Right cardiac atrium (tissue), 5 donors: ENCODE measurements around the gene POP5. TPM values are rescaled to one million over a fixed set of nuclear protein-coding genes. Genes with fewer than 3 reads are reported as not detected.
A peak's percentile ranks its signal among the peaks of the same experiment; 100 is the strongest.
"Not testable (repeated sequence)": the region's sequence is repeated elsewhere in the genome, so short reads cannot be mapped to it uniquely, and the experiment has no call there.

Experiments
- ATAC-seq, 2 donors: fragments of 200-7000 bp; cut with Tn5 transposase; one replicate each; pipeline versions ENCODE4 v1.8.0 to v1.9.1; 2020; ENCODE audit warnings: moderate library complexity in 2 of 2, mild to moderate bottlenecking in 1 of 2
- DNase-seq, 3 donors: peaks; one replicate each; pipeline ENCODE4 v3.0.0-alpha.2; 2020
- H3K27ac ChIP-seq: one replicate; pipeline ENCODE4 v1.5.1; 2013; ENCODE audit warnings: mild to moderate bottlenecking, low read length, control low read depth, moderate library complexity
- H3K27me3 ChIP-seq: one replicate; pipeline ENCODE4 v1.6.1; 2013; ENCODE audit not compliant: control insufficient read depth, insufficient read depth
- H3K4me1 ChIP-seq: one replicate; pipeline ENCODE4 v1.6.1; 2013; ENCODE audit warnings: low read length; ENCODE audit not compliant: control insufficient read depth, insufficient read depth
- H3K4me3 ChIP-seq: one replicate; pipeline ENCODE4 v1.5.1; 2013; ENCODE audit warnings: low read length, control low read depth
- H3K9me3 ChIP-seq: one replicate; pipeline ENCODE4 v1.6.1; 2013; ENCODE audit warnings: low read length; ENCODE audit not compliant: control insufficient read depth
- WGBS: extraction: QIAGEN DNeasy Blood & Tissue Kit; methylation state at CpG from one replicate; pipeline ENCODE4 v1.1.7; 2013; 5-methylcytosine and 5-hydroxymethylcytosine counted together
- intact Hi-C, 4 donors: fragments of 100-400 bp; cut with DNase I; formaldehyde crosslinking; loops; one replicate each; pipeline versions ENCODE4 v1.11.0 to v1.14.0; 2022 to 2023
- polyA plus RNA-seq: library from polyadenylated mRNA; stranded (reverse); fragments of 200-250 nt; gene quantifications from one replicate; pipeline ENCODE4 v1.2.3, GENCODE V29; 2013
- total RNA-seq, 4 donors: library from RNA; stranded (reverse); fragmentation: NEBNext Ultra II Directional; extraction: Animal tissue kit (Norgen Biotek cat#: 25700); gene quantifications; one replicate each; pipeline ENCODE4 v1.2.1, GENCODE V29; 2021
- donor health status: healthy with polysubstance abuse.
- donor health status: DM: no; HTN: yes; CAD: no.
- donor health status: DM: no; HTN: no; CAD: no.
- donor health status: DM: no; HTN: yes; CAD: no; lungs with severe emphysema.
- donor health status: DM: yes; HTN: yes; CAD: no.

POP5 gene
- total and polyA plus RNA-seq, 5 donors, result 31.4 to 54.1 (median 45.0) TPM

DNA sequence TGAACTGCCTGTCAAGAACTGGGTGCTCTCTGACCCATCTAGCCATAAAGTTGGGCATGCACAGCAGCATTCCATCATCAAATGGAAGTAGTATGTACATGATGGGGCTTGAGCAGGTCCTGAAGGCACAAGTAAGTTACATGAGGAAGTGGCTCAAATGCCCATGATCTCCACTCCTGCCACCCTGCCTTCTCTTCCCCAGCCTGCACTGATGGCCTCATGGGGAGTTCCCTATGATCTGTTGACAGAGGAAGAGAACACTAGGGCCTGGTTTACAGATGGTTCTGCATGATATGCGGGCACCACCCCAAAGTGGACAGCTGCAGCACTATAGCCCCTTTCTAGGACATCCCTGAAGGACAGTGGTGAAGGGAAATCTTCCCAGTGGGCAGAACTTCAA is 30.3 kb upstream of the POP5 start:
- 74% methylated on average over 1 of the region's 1 CpG for WGBS
- ATAC-seq, H3K27me3 ChIP-seq, H3K4me3 ChIP-seq, H3K9me3 ChIP-seq, H3K27ac ChIP-seq, DNase-seq, intact Hi-C loops, H3K4me1 ChIP-seq: not testable (repeated sequence)

DNA sequence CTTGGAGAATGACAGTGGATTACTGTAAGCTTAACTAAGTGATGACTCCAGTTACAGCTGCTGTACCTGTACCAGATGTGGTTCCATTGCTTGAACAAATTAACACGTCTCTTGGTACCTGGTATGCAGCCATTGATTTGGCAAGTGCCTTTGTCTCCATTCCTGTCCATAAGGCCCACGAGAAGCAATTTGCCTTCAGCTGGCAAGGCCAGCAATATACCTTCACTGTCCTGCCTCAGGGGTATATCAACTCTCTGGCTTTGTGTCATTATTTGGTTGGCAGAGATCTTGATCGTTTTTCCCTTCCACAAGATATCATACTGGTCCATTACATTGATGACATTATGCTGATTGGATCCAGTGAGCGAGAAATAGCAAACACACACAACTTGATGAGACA is 29.4 kb upstream of the POP5 start:
- WGBS, result 68% methylated on average over 4 of the region's 4 CpGs
- no peaks in the 10 kb centered on the region for H3K27me3 ChIP-seq
- no peak overlapping the region for H3K4me3 ChIP-seq
- no peaks in the 10 kb centered on the region for H3K4me1 ChIP-seq
- intact Hi-C loops, result no loop called here
- no peak overlapping the region for H3K27ac ChIP-seq
- no peaks in the 10 kb centered on the region for H3K9me3 ChIP-seq
- DNase-seq (no peak), ATAC-seq (no peak)

DNA sequence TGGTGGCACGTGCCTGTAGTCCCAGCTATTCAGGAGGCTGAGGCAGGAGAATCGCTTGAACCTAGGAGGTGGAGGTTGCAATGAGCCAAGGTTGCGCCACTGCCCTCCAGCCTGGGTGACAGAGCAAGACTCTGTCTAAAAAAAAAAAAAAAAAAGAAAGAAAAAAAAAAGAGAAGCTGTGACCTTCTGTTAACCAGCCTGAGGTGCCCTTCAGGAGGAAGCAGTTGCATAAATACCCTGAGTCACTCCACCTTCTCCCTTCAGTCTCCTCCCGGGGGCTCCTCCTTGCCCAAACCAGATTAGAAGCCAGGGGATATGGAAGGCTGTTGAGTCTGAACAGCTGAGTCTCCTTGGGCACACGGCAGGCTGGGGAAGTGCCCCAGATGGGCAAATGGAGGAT is 21.2 kb upstream of the POP5 start:
- not testable (repeated sequence) for H3K27ac ChIP-seq, DNase-seq, ATAC-seq

DNA sequence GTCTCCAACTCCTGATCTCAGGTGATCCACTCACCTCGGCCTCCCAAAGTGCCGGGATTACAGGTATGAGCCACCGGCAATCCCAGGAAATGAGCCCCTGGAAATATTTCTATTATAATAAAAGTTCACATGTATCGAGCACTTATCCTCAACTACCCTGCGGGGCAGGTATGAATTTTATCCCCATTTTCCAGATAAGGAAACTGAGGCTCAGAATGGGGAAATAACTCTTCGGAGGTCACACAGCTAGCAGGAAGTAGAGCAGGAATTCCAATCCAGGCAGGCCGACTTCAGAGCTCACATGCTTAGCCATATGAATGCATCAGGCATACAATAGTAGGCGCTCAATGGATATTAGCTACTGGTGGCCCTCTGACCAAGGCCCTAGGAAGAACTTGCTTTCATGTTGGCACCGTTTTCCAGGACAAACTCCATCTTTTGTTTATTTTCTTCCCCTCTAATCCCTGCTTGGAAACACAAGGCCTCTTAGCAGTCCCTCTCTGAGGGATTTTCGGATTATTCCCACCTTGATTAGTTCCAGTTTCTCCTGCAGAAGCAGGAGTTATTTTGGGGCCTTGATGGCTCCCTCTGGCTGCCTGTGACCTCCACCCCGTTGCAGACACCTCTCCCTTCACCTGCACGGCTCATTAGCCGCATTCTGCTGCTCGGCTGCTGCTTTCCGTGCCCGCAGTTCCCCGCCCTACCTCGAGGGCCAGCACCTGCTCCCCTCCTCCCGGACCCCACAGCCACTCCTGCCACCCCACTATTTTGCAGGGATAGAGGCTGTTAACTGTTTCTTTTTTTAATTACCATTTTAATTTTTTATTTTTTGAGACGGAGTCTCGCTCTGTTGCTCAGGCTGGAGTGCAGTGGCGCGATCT is 18.7 kb upstream of the POP5 start:
- no peak for DNase-seq
- H3K27me3 ChIP-seq, result no peaks in the 10 kb centered on the region
- H3K9me3 ChIP-seq, result no peaks in the 10 kb centered on the region
- WGBS, result 76% methylated on average over 23 of the region's 23 CpGs
- ATAC-seq, result no peak
- H3K27ac ChIP-seq, result no peak overlapping the region
- H3K4me3 ChIP-seq, result no peak overlapping the region
- intact Hi-C loops, result loop anchor here in 1 of 4 donors (10.0 kb wide), 1 partner anchor 45 kb away; the partner anchor contains the start of gene CABP1
- no peaks in the 10 kb centered on the region for H3K4me1 ChIP-seq

More for the DNA sequence above, 21.2 kb upstream of the POP5 start:
- intact Hi-C loops, H3K27me3 ChIP-seq, H3K4me3 ChIP-seq, H3K9me3 ChIP-seq, H3K4me1 ChIP-seq: not testable (repeated sequence)
- 65% methylated on average over 5 of the region's 5 CpGs for whole genome bisulfite sequencing

DNA sequence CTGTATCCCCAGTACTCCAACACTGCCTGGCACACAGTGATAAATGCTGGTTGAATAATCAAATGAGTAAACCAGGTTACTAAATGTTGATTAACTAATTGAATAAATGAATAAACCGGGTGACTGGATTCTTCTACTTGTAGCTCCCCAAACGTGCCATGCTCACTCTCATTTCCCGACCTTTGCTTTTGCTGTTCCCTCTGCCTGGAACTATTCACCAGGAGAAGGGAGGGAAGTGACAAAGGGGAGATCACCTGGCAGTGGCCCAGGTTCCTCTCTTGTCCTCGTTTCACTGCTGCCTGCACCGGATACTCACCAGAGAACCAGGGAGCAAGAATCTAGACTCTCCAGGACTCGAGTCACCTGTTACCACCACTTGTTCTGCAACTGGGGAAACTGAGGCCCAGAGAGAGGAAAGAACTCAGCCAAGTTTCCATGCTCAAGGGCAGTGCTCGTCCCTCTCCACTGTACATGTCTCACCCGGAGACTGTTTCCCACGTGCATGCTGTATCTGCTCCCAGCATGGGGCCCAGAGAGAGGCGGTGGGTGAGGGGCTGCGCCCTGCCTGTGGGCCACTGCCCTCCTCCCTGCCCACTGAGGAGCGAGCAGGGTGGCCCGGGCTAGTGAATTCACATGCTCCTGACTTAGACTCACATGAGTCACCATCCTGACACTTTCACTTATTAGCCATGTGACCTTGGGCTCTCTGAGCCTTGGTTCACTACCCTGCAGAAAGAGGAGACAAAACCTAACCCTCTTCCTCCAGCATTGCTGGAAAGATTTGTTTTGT is 17.7 kb upstream of the POP5 start:
- Histone ChIP-seq H3K9me3 (no peaks in the 10 kb centered on the region), H3K4me3 (no peak overlapping the region), H3K27ac (peak overlapping the region; percentile 13), H3K4me1 (no peaks in the 10 kb centered on the region), H3K27me3 (no peaks in the 10 kb centered on the region)
- 40% methylated on average over 13 of the region's 13 CpGs for WGBS
- peak; percentile 77 to 84 for ATAC-seq
- intact Hi-C loops, result loop anchor here in 1 of 4 donors (10.0 kb wide), 1 partner anchor 46 kb away; the partner anchor contains the start of gene CABP1
- DNase-seq, result no peak

DNA sequence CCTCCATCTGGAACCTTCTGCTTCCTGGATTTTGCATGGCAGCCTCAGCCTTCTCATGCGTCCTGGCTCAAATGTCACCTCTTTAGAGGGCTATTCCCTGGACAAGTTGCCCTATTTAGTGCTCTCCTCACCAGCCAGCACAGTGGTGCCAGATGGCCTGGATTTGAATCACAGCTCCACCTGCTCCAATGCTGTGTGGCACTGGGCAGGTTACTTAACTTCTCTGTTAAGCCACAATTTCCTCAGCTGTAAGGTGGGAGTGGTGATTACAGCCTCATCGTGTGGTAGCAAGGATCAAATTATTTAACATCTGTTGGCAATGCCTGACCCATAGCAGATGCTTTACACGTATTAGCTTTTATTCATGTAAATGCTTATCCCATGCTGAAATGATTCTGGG is 16.7 kb upstream of the POP5 start:
- H3K4me3 ChIP-seq, result no peak overlapping the region
- H3K27ac ChIP-seq, result no peak overlapping the region
- H3K4me1 ChIP-seq, result no peaks in the 10 kb centered on the region
- intact Hi-C loops, result loop anchor here in 1 of 4 donors (10.0 kb wide), 1 partner anchor 47 kb away; the partner anchor contains the start of gene CABP1
- DNase-seq (no peak), ATAC-seq (no peak)
- WGBS, result 70% methylated on average over 3 of the region's 3 CpGs
- H3K9me3 ChIP-seq, result no peaks in the 10 kb centered on the region
- no peaks in the 10 kb centered on the region for H3K27me3 ChIP-seq

DNA sequence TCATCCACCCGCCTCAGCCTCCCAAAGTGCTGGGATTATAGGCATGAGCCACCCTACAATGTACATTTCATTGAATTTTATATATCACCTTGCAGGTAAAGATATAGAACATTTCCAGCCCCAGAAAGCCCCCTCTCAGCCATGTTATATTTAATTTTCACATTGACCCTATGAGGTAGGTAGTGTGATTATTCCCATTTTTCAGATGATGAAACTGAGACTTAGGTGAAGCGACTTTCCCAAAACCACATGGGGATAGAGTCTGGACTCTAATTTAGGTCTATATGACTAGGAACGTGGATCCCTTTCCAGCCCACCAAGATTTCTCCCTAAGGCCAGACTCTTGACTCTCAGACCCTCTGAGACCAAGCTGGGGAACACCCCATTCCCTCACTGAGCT is 15.7 kb upstream of the POP5 start:
- 88% methylated on average over 3 of the region's 3 CpGs for whole genome bisulfite sequencing
- no peaks in the 10 kb centered on the region for H3K4me1 ChIP-seq
- no peak overlapping the region for H3K27ac ChIP-seq
- DNase-seq, result no peak
- no peaks in the 10 kb centered on the region for H3K27me3 ChIP-seq
- intact Hi-C loops, result loop anchor here in 1 of 4 donors (10.0 kb wide), 1 partner anchor 48 kb away; the partner anchor contains the start of gene CABP1
- H3K9me3 ChIP-seq, result no peaks in the 10 kb centered on the region
- no peak overlapping the region for H3K4me3 ChIP-seq
- no peak for ATAC-seq

DNA sequence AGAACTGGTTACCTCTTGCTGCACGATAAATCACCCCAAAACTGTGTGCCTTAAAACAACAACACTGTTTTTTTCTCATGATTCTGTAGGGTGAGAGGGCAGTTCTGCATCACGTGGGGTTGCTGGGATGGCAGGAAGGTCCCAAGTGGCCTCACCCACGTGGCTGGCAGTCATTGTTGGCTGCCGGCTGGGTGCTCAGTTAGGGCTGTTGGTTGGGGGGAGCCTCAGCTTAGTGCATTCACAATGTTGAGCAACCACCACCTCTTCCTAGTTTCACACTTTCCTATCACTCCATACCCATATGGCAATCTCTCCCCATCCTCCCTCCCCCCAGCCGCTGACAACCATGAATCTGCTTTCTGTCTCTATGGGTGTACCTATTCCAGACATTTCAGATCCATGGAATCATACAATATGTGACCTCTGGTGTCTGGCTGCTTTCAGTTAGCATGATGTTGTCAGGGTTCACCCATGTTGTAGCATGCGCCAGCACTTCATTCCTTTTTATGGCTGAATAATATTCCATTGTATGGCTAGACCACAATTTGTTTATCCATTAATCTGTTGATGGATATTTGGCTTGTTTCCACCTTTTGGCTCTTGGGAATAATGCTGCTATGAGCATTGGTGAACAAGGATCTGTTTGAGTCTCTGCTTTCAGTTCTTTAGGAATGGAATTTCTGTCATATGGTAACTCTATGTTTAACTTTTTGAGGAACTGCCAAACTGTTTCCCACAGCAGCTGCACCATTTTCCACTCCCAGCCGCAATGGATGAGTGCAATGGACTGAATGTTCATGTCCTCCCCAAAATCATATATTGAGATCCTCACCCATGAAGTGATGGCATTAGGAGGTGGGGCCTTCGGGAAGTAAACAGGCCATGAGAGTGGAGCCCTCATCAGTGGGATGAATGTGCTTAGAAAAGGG is 11.2 kb upstream of the POP5 start:
- WGBS, result 64% methylated on average over 8 of the region's 8 CpGs
- Histone ChIP-seq H3K9me3 (no peaks in the 10 kb centered on the region), H3K4me3 (no peak overlapping the region), H3K4me1 (no peaks in the 10 kb centered on the region), H3K27me3 (no peaks in the 10 kb centered on the region), H3K27ac (no peak overlapping the region)
- intact Hi-C loops, result loop anchor here in 1 of 4 donors (10.0 kb wide), 1 partner anchor 52 kb away; the partner anchor contains the start of gene CABP1
- DNase-seq (no peak), ATAC-seq (no peak)

DNA sequence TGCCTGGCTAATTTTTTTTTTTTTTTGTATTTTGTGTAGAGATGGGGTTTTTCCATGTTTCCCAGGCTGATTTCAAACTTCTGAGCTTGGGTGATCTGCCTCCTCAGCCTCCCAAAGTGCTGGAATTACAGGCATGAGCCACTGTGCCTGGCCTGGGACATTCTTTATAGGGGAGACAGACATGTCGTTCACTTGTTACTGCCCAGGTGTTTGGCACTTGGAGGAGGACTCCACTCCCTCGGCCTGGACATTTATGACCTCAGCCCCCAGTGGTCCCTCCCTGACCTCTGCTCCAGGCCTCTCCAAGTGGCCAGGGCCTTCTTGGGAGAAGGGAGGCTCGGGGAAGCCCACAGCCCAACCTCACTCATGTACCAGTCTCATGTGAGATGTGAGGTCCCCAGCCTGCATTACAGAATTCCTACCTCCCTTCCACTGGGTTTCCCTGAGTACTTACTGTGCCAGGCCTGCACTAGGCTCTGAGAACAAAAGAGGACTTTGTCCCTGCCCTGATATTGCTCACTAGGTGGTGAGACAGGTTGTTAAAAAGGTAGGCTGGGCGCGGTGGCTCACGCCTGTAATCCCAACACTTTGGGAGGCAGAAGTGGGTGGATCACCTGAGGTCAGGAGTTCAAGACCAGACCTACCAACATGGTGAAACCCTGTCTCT is 9.7 kb upstream of the POP5 start:
- no peaks in the 10 kb centered on the region for H3K4me1 ChIP-seq
- no peaks in the 10 kb centered on the region for H3K27me3 ChIP-seq
- H3K4me3 ChIP-seq, result no peak overlapping the region
- WGBS, result 81% methylated on average over 6 of the region's 6 CpGs
- intact Hi-C loops, result loop anchor here in 1 of 4 donors (10.0 kb wide), 1 partner anchor 54 kb away; the partner anchor contains the start of gene CABP1
- no peaks in the 10 kb centered on the region for H3K9me3 ChIP-seq
- ATAC-seq, result peak in 1 of 2 donors; percentile 15
- DNase-seq, result no peak
- no peak overlapping the region for H3K27ac ChIP-seq
